ENCODE measurements around the gene PPARA. TPM values are rescaled to one million over a fixed set of nuclear protein-coding genes. Genes with fewer than 3 reads are reported as not detected.

Gene PPARA
- total and polyA plus RNA-seq, 2 donors (not counting 1 experiment from before 2014, with no cell fraction given), result 4.1 to 29.8 TPM

GRCh38 chr22:46150655-46151477, 540 bp downstream of the PPARA start:
- Histone ChIP-seq H3K79me2 (ENCODE audit: control insufficient read depth, insufficient read depth, low read length) (peaks cover 4% of the 10 kb centered on the region), H3K4me3 (ENCODE audit: control extremely low read depth in 1 of 5, extremely low read depth in 1 of 5, insufficient read depth in 1 of 5, low read depth in 2 of 5, low read length in 4 of 5) (peak overlapping the region; percentile 53 to 88 (median 66)), H3K27ac (ENCODE audit: low read length in 2 of 2) (peak overlapping the region; percentile 60 to 69), H3K4me2 (replicated peaks; ENCODE audit: low read depth, low read length, poor library complexity, severe bottlenecking) (peak overlapping the region; percentile 90), H3K9me3 (ENCODE audit: control extremely low read depth in 1 of 3, control insufficient read depth in 2 of 3, insufficient read depth in 1 of 3, low read length in 2 of 3) (no peaks in the 10 kb centered on the region), H3K9ac (ENCODE audit: low read length) (peak overlapping the region; percentile 71), H2AFZ (ENCODE audit: insufficient read depth, low read depth, low read length, poor library complexity, severe bottlenecking) (peak overlapping the region; percentile 73), H4K20me1 (ENCODE audit: control insufficient read depth, insufficient read depth, low read length, poor library complexity, severe bottlenecking) (peaks cover 4% of the 10 kb centered on the region), H3K4me1 (ENCODE audit: control insufficient read depth in 2 of 2, insufficient read depth in 2 of 2, low read length in 2 of 2) (peaks cover 12 to 23% of the 10 kb centered on the region in 2 donors), H3K36me3 (replicated peaks in 1 of 2; ENCODE audit: control extremely low read depth in 1 of 2, control insufficient read depth in 1 of 2, extremely low read depth in 1 of 2, insufficient read depth in 2 of 2, low read length in 1 of 2) (no peaks in the 10 kb centered on the region), H3K27me3 (replicated peaks in 1 of 4; ENCODE audit: control extremely low read depth in 1 of 4, control insufficient read depth in 3 of 4, insufficient read depth in 4 of 4, low read length in 3 of 4) (no peaks in the 10 kb centered on the region)
- Mint-ChIP-seq H3K27ac (peak overlapping the region; percentile 84), H3K9me3 (ENCODE audit: insufficient read depth) (no peaks in the 10 kb centered on the region), H3K4me3 (peak overlapping the region; percentile 84), H3K4me1 (peaks cover 21% of the 10 kb centered on the region), H3K27me3 (no peaks in the 10 kb centered on the region)
- ATAC-seq (ENCODE audit: low read depth) (peak; percentile 29), DNase-seq (peak; percentile 82)
- ChIA-PET POLR2A (no interaction called here), CTCF (interaction anchor here (1.8 to 2.0 kb wide), 2 partner anchors 29 to 145 kb away, joined by 4 read pairs; no protein-coding TSS in a partner anchor)
- intact Hi-C loops (cut with micrococcal nuclease), result loop anchor here (1.0 kb wide), 3 partner anchors 99 to 145 kb away; partner anchors contain the start of genes CDPF1 and GTSE1
- under 1% methylated on average over 80 of the region's 101 CpGs for WGBS (ENCODE audit: insufficient coverage)
- TF ChIP-seq EZH2 (IDR thresholded peaks at IDR 0.05; ENCODE audit: borderline replicate concordance, insufficient read depth, low read depth, low read length, poor library complexity, severe bottlenecking) (no peak), CTCF (IDR thresholded peaks at IDR 0.05) (no peak)

GRCh38 chr22:46153930-46154329, 3.6 kb downstream of the PPARA start:
- H3K9me3 ChIP-seq (ENCODE audit: control extremely low read depth in 1 of 3, control insufficient read depth in 2 of 3, insufficient read depth in 1 of 3, low read length in 2 of 3), result no peaks in the 10 kb centered on the region
- peaks cover 2 to 7% of the 10 kb centered on the region in 2 experiments for H3K36me3 ChIP-seq (replicated peaks in 1 of 2; ENCODE audit: control extremely low read depth in 1 of 2, control insufficient read depth in 1 of 2, extremely low read depth in 1 of 2, insufficient read depth in 2 of 2, low read length in 1 of 2)
- H2AFZ ChIP-seq (ENCODE audit: insufficient read depth, low read depth, low read length, poor library complexity, severe bottlenecking), result no peak overlapping the region
- peaks cover 12 to 22% of the 10 kb centered on the region in 2 donors for H3K4me1 ChIP-seq (ENCODE audit: control insufficient read depth in 2 of 2, insufficient read depth in 2 of 2, low read length in 2 of 2)
- ChIA-PET CTCF (no interaction called here), POLR2A (no interaction called here)
- no peaks in the 10 kb centered on the region for H3K27me3 ChIP-seq (replicated peaks in 1 of 4; ENCODE audit: control extremely low read depth in 1 of 4, control insufficient read depth in 3 of 4, insufficient read depth in 4 of 4, low read length in 3 of 4)
- H4K20me1 ChIP-seq (ENCODE audit: control insufficient read depth, insufficient read depth, low read length, poor library complexity, severe bottlenecking), result peaks cover 8% of the 10 kb centered on the region
- Mint-ChIP-seq H3K4me3 (no peak overlapping the region), H3K27ac (no peak overlapping the region), H3K9me3 (ENCODE audit: insufficient read depth) (no peaks in the 10 kb centered on the region), H3K27me3 (no peaks in the 10 kb centered on the region), H3K4me1 (peaks cover 19% of the 10 kb centered on the region)
- peaks cover 21% of the 10 kb centered on the region for H3K79me2 ChIP-seq (ENCODE audit: control insufficient read depth, insufficient read depth, low read length)
- no peak overlapping the region for H3K4me3 ChIP-seq (ENCODE audit: control extremely low read depth in 1 of 5, extremely low read depth in 1 of 5, insufficient read depth in 1 of 5, low read depth in 2 of 5, low read length in 4 of 5)
- no peak for TF ChIP-seq EZH2 (IDR thresholded peaks at IDR 0.05; ENCODE audit: borderline replicate concordance, insufficient read depth, low read depth, low read length, poor library complexity, severe bottlenecking)
- TF ChIP-seq CTCF (IDR thresholded peaks at IDR 0.05), result no peak
- H3K27ac ChIP-seq (ENCODE audit: low read length in 2 of 2), result no peak overlapping the region
- intact Hi-C loops (cut with micrococcal nuclease), result no loop called here
- DNase-seq (no peak), ATAC-seq (ENCODE audit: low read depth) (no peak)
- WGBS (ENCODE audit: insufficient coverage), result no CpG with 5 or more reads among the region's 3 CpGs
- H3K9ac ChIP-seq (ENCODE audit: low read length), result no peak overlapping the region
- H3K4me2 ChIP-seq (replicated peaks; ENCODE audit: low read depth, low read length, poor library complexity, severe bottlenecking), result no peak overlapping the region

Measured in B cell (primary cell).